Measurements from ENCODE around the gene RHBDL1. TPM values are rescaled to one million over a fixed set of nuclear protein-coding genes. Genes with fewer than 3 reads are reported as not detected.
A peak's percentile ranks its signal among the peaks of the same experiment; 100 is the strongest.
"Not testable (repeated sequence)": the region's sequence is repeated elsewhere in the genome, so short reads cannot be mapped to it uniquely, and the experiment has no call there.

RHBDL1 gene
- total RNA-seq, 1 donor from 2014 or later = 0.88 TPM

DNA sequence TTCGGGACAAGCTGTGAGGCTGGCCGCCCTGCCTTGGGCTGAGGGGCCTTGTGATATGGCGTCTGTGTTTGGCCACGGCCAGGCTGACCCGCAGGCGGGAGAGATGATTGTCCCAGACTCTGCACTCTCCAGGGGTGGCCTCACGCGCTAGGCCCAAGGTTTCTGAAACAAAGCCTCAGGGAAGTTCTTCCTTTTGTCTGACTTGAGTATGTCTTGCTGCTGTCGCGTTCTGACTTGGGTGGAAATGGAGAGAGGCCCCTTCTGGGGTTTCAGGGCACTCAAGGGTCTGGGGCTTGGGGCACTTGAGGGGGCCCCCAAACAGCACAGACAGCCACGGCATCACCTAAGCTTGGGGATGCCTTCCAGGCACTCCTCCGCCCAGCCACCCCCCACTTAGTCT lies 35.6 kb downstream of the RHBDL1 start:
- no peak for DNase-seq (ENCODE audit: low read depth)
- TF ChIP-seq, protein P1, sequence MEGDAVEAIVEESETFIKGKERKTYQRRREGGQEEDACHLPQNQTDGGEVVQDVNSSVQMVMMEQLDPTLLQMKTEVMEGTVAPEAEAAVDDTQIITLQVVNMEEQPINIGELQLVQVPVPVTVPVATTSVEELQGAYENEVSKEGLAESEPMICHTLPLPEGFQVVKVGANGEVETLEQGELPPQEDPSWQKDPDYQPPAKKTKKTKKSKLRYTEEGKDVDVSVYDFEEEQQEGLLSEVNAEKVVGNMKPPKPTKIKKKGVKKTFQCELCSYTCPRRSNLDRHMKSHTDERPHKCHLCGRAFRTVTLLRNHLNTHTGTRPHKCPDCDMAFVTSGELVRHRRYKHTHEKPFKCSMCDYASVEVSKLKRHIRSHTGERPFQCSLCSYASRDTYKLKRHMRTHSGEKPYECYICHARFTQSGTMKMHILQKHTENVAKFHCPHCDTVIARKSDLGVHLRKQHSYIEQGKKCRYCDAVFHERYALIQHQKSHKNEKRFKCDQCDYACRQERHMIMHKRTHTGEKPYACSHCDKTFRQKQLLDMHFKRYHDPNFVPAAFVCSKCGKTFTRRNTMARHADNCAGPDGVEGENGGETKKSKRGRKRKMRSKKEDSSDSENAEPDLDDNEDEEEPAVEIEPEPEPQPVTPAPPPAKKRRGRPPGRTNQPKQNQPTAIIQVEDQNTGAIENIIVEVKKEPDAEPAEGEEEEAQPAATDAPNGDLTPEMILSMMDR (IDR thresholded peaks at IDR 0.05; ENCODE audit: insufficient read depth, low read length, poor library complexity, severe bottlenecking) = no peak
- H3K36me3 ChIP-seq (ENCODE audit: control insufficient read depth, insufficient read depth, low read length) = no peaks in the 10 kb centered on the region
- peaks cover 53% of the 10 kb centered on the region for H3K27me3 ChIP-seq (ENCODE audit: control insufficient read depth, insufficient read depth, low read length)
- H3K4me3 ChIP-seq (ENCODE audit: low read depth, low read length) = no peak overlapping the region

DNA sequence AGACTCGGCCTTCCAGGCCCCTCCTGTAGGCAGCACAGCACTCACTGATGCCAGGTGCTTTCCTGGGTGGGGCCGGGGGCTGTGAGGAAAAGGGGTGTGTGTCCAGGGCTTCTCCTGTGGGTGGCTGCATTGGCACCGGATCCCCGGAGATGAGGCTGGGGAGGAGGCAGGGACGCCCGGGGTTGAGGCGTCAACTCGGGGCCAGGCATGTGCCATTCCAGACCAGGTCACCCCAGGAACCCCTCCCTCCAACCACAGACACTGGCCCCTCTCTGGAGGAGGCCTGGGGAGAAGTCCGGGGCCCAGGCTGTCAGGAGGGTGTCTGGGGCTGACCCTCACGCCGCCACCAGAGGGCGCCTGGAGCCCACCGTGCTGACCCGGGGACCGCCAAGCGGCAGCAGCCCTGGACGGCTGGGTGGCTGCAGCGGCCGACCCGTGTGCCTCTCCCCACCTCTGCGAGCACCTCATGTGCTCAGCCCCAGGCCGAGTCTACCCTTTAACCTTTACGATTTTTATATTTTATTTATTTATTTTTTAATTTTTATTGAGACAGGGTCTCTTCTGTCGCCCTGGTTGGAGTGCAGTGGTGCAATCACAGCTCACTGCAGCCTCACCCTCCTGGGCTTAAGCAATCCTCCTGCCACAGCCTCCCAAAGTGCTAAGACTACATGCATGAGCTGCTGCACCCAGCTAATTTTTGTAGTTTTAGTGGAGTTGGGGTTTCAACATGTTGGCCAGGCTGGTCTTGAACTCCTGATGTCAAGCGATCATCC lies 36.3 kb downstream of the RHBDL1 start:
- Histone ChIP-seq H3K27me3 (ENCODE audit: control insufficient read depth, insufficient read depth, low read length) (peaks cover 47% of the 10 kb centered on the region), H3K4me3 (ENCODE audit: low read depth, low read length) (no peak overlapping the region), H3K36me3 (ENCODE audit: control insufficient read depth, insufficient read depth, low read length) (no peaks in the 10 kb centered on the region)
- no peak for DNase-seq (ENCODE audit: low read depth)
- TF ChIP-seq, protein P1 (IDR thresholded peaks at IDR 0.05; ENCODE audit: insufficient read depth, low read length, poor library complexity, severe bottlenecking) = peak; percentile 88

DNA sequence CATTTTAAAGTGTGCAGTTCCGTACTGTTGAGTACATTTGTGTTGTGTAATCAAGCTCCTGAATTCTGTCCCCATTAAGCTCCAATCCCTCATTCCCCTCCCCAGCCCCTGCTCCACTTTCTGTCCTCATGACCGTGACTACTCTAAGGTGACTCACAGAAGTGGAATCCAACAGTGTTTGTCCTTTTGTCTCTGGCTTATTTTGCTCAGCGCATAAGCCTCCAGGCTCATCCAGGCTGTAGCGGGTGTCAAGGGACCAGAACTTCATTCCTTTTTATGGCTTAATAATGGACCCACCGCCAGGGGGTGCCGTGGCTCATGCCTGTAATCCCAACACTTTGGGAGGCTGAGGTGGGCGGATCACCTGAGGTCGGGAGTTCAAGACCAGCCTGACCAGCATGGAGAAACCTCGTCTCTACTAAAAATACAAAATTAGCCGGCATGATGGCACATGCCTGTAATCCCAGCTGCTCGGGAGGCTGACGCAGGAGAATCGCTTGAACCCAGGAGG lies 37.3 kb downstream of the RHBDL1 start:
- TF ChIP-seq, protein P1 (IDR thresholded peaks at IDR 0.05; ENCODE audit: insufficient read depth, low read length, poor library complexity, severe bottlenecking) = peak; percentile 53
- DNase-seq (ENCODE audit: low read depth) = peak; percentile 94
- not testable (repeated sequence) for H3K4me3 ChIP-seq (ENCODE audit: low read depth, low read length); H3K36me3 ChIP-seq (ENCODE audit: control insufficient read depth, insufficient read depth, low read length)
- peaks cover 36% of the 10 kb centered on the region for H3K27me3 ChIP-seq (ENCODE audit: control insufficient read depth, insufficient read depth, low read length)

DNA sequence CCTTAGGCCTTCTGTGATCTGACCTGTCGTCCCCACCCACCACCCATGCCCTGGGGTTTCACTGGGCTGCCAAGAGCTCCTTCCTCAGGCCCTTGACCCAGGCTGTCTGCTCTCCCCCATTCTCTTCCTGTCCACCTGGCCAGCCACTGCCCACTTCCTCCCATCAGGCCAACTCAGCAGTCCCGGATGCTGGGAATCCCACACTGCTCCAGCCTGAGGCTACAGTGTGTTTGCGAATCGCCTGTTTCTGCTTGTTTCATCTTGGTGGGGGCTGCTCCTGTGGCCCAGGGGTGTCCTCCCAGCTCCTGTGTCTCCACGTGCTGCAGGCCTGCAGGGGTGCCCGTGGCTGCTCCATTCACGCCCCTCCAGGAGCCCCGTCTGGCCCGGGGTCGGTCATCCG lies 38.6 kb downstream of the RHBDL1 start:
- H3K4me3 ChIP-seq (ENCODE audit: low read depth, low read length) = no peak overlapping the region

DNA sequence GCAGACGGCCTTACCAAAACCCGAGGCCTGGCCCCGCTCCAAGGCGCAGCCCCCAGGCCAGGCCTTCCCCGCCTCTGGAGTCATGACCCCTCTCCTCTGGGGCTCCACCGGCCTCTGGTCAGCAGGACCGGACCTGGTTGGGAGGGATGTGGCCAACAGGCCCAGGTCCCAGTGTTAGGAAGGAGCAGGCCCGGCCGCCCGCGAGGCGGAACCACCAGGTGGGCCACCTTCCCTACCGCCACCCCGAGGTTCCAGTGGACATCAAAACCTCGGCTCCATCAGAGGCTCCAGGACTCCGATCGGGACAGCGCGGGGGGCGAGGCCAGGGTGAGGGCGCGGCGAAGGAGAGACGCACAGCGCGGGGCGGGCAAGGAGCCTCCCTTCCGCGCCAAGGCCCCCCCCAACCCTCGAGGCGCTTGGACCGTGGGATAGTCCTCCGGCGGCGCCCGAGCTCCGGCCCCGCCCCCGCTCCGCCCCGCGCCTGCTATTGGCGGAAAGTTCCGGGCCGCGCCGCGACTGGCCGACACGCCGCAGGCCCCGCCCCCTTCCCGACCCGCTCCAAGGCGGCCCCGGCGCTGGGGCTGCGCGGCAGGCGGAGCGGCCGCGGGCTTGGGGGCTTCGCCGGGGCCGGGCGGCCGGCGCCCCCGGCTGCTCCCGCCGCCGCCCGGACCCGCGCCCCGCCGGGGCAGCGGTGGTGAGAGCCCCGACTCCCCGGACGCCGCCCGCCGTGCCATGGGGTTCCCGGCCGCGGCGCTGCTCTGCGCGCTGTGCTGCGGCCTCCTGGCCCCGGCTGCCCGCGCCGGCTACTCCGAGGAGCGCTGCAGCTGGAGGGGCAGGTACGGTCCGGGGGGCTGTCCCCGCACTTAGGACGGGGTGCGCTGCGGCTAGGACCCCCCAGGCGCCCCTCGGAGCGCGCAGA lies 39.3 kb downstream of the RHBDL1 start, which contains the start of gene METRN:
Gene METRN (plus strand): TSS at position 561 of the 919 bp plus-strand sequence. CDS start 172 bp downstream, at position 733.
- TF ChIP-seq, protein P1 (IDR thresholded peaks at IDR 0.05; ENCODE audit: insufficient read depth, low read length, poor library complexity, severe bottlenecking) = no peak
- Histone ChIP-seq H3K36me3 (ENCODE audit: control insufficient read depth, insufficient read depth, low read length) (no peaks in the 10 kb centered on the region), H3K4me3 (ENCODE audit: low read depth, low read length) (peak within 1 kb of the TSS; percentile 55), H3K27me3 (ENCODE audit: control insufficient read depth, insufficient read depth, low read length) (peaks cover 16% of the 10 kb centered on the region)
- DNase-seq (ENCODE audit: low read depth) = no peak

More for the DNA sequence above, 38.6 kb downstream of the RHBDL1 start:
- no peak for DNase-seq (ENCODE audit: low read depth)
- H3K27me3 ChIP-seq (ENCODE audit: control insufficient read depth, insufficient read depth, low read length) = peaks cover 24% of the 10 kb centered on the region
- TF ChIP-seq, protein P1 (IDR thresholded peaks at IDR 0.05; ENCODE audit: insufficient read depth, low read length, poor library complexity, severe bottlenecking) = no peak
- no peaks in the 10 kb centered on the region for H3K36me3 ChIP-seq (ENCODE audit: control insufficient read depth, insufficient read depth, low read length)

Measured in kidney epithelial cell (primary cell).